H1 (cell line): ENCODE data around the gene FOXP2. TPM values are rescaled to one million over a fixed set of nuclear protein-coding genes. Genes with fewer than 3 reads are reported as not detected.

Source experiments
- CEBPB ChIP-seq: IDR thresholded peaks from 2 replicates; pipeline ENCODE4 v1.6.1; 2012; ENCODE audit warnings: low read depth, low read length
- CHD1 ChIP-seq: IDR thresholded peaks from 2 replicates; pipeline ENCODE4 v1.6.1; 2012; ENCODE audit warnings: low read depth, low read length, improper control_type of control experiment
- CHD7 ChIP-seq: fragments of 300-600 bp; sonication (generic); IDR thresholded peaks from 2 replicates; pipeline ENCODE4 v1.7.1; 2012; ENCODE audit warnings: low read length, moderate library complexity, mild to moderate bottlenecking, inconsistent platforms; ENCODE audit not compliant: insufficient replicate concordance
- SIN3A ChIP-seq, 2 experiments: IDR thresholded peaks in 1 of 2; conservative IDR thresholded peaks in 1 of 2; 2 replicates each; pipeline ENCODE4 v1.6.1; 2011 to 2012; ENCODE audit warnings: low read length in 2 of 2, improper control_type of control experiment in 1 of 2, low read depth in 1 of 2, mild to moderate bottlenecking in 1 of 2
- polyA plus RNA-seq, 7 experiments: library from polyadenylated mRNA; depleted of rRNA in 3 of 7; stranded (reverse) in 5 of 7; unstranded in 2 of 7; fragments of >200 nt in 5 of 7; fragments of 200-250 nt in 2 of 7; gene quantifications; 1 replicate in 5 of 7; 2 replicates in 1 of 7; 4 replicates in 1 of 7; pipeline versions ENCODE4 v1.2.1 to v1.2.3, GENCODE V29; 2011 to 2013; ENCODE audit warnings: missing spikeins in 2 of 7, mixed read lengths in 2 of 7
- total RNA-seq: library from RNA; stranded (reverse); fragmentation: NEBNext Ultra II Directional; extraction: Animal tissue kit (Norgen Biotek cat#: 25700); gene quantifications from 2 replicates; pipeline ENCODE4 v1.2.1, GENCODE V29; 2021

FOXP2 gene
- total and polyA plus RNA-seq, 2 of the 8 experiments (the other 6 are each of a cell fraction or from before 2014, with no cell fraction given) = 0.09 to 0.43 TPM

- TF ChIP-seq CHD7 (no peak), SIN3A (conservative IDR thresholded peaks at IDR 0.05 in 1 of 2, IDR thresholded peaks at IDR 0.05 in 1 of 2; ENCODE audit: low read depth in 1 of 2, low read length in 2 of 2) (no peak), CHD1 (no peak), CEBPB (no peak)
Measured at GRCh38 chr7:114715907-114716306, 301.3 kb downstream of the FOXP2 start (continued).
